ENCODE data around the gene EVA1A. TPM values are rescaled to one million over a fixed set of nuclear protein-coding genes. Genes with fewer than 3 reads are reported as not detected.

Gene EVA1A
- total RNA-seq, 4 donors from 2014 or later = 0.17 to 1.2 (median 0.69) TPM; not detected in 1

DNA sequence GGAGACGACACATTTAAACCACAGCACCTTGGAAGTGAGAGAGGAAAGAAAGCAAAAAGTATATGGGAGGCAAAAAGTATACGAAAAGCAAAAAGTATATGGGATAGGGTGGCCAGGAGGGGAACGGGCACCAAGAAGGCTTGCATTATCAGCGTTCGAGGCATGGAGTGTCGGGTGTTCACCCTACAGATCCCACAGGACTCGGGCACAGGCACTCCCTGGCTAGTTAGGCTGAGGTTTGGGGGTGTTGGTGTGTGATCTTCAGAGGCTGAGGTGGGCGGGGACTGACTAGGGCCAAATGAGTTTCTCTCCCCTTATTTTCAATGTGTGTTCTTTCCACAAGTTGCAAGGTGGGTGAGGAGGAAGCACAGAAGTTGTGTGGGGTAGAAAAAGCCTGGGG lies 86.6 kb downstream of the EVA1A start:
- intact Hi-C loops (cut with DNase I) = no loop called here
- Histone ChIP-seq H3K9me3 (no peaks in the 10 kb centered on the region), H3K4me3 (no peak overlapping the region), H3K27ac (replicated peaks in 1 of 4) (no peak overlapping the region), H3K4me1 (no peaks in the 10 kb centered on the region), H3K36me3 (no peaks in the 10 kb centered on the region), H3K27me3 (peaks cover 0 to 9% (median 0%) of the 10 kb centered on the region in 4 donors)
- TF ChIP-seq POLR2AphosphoS5 (IDR thresholded peaks at IDR 0.05) (no peak), EP300 (IDR thresholded peaks at IDR 0.05) (no peak), POLR2A (IDR thresholded peaks at IDR 0.05; ENCODE audit: low read depth) (no peak), CTCF (IDR thresholded peaks at IDR 0.05) (no peak)
- WGBS = 91% methylated on average over 7 of the region's 8 CpGs
- DNase-seq (ENCODE audit: extremely low spot score) = peak; percentile 89

DNA sequence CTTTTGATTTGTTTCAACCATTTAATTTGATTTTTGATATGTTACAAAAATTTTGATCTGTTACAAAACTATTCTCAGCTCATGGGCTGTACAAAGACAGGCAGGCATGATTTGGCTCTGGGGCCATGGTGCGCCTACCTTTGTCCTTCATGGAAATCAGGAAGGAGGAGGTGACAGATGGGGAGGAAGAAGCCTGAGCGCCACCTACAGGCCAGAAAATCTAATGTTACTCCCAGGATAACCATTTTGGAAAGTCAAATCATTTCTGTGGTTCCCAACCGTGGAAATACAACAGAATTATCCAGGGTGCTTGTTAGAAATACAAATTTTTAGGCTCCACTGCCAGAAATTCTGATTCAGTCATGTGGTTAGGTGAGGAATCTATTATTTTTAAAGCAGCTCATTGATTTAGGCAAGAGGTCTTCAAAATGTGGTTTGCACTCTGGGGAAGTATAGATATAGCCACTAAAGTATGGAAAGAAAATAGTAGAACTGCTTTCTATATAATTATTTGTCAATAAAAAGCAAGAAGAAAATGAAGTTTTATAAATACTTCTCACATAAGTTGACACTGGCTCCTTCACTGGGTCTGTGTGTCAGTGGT lies 93.9 kb downstream of the EVA1A start:
- intact Hi-C loops (cut with DNase I) = loop anchor here (10.0 kb wide), 1 partner anchor 138 kb away; no protein-coding TSS in a partner anchor
- no peaks in the 10 kb centered on the region for H3K9me3 ChIP-seq
- H3K36me3 ChIP-seq = no peaks in the 10 kb centered on the region
- no peak overlapping the region for H3K27ac ChIP-seq (replicated peaks in 1 of 4)
- no peak for DNase-seq (ENCODE audit: extremely low spot score)
- 68% methylated on average over 3 of the region's 3 CpGs for WGBS
- H3K27me3 ChIP-seq = peaks cover 0 to 11% (median 0%) of the 10 kb centered on the region in 4 donors
- TF ChIP-seq POLR2A (IDR thresholded peaks at IDR 0.05; ENCODE audit: low read depth) = no peak
- peak in 1 of 3 experiments; percentile 8 for TF ChIP-seq CTCF (IDR thresholded peaks at IDR 0.05)
- TF ChIP-seq EP300 (IDR thresholded peaks at IDR 0.05) = no peak
- no peaks in the 10 kb centered on the region for H3K4me1 ChIP-seq
- no peak overlapping the region for H3K4me3 ChIP-seq

DNA sequence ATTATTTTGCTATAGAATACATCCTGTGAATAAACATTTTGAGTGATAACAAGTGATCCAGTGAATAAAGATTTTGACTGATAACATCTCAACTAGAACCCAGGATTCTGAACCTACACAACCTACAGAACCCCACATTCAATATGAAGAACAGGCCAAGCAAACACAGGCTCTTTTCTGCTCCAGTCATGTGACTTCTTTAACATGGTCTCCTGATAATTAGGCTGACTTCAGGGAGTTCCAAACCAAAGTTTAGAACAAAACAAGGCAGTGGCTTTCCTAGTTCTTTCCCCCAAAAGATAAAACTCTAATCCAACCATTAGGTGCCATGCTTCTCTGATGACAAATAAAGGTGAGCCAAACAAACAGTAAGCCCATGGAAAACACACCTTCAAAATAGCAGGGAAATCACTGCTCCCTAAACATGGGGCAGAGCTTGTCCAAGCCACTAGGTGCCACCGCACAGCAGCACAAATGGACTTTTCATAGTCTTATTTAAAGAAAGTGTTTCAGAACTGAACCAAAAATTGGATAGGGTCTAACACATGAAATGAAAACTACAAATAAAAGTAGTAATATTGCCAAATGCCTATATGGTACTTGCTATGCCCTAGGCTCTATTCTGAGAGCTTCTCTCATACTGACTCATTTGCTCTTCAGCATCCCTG lies 95.3 kb downstream of the EVA1A start:
- peaks cover 0 to 7% (median 0%) of the 10 kb centered on the region in 4 donors for H3K27me3 ChIP-seq
- no peak overlapping the region for H3K27ac ChIP-seq (replicated peaks in 1 of 4)
- DNase-seq (ENCODE audit: extremely low spot score) = no peak
- intact Hi-C loops (cut with DNase I) = loop anchor here (10.0 kb wide), 1 partner anchor 139 kb away; no protein-coding TSS in a partner anchor
- H3K4me1 ChIP-seq = no peaks in the 10 kb centered on the region
- no peaks in the 10 kb centered on the region for H3K36me3 ChIP-seq
- no peak overlapping the region for H3K4me3 ChIP-seq
- TF ChIP-seq CTCF (IDR thresholded peaks at IDR 0.05) = no peak
- no peak for TF ChIP-seq POLR2A (IDR thresholded peaks at IDR 0.05; ENCODE audit: low read depth)
- no peak for TF ChIP-seq POLR2AphosphoS5 (IDR thresholded peaks at IDR 0.05)
- TF ChIP-seq EP300 (IDR thresholded peaks at IDR 0.05) = no peak
- H3K9me3 ChIP-seq = no peaks in the 10 kb centered on the region
- 89% methylated on average over 1 of the region's 1 CpG for WGBS

DNA sequence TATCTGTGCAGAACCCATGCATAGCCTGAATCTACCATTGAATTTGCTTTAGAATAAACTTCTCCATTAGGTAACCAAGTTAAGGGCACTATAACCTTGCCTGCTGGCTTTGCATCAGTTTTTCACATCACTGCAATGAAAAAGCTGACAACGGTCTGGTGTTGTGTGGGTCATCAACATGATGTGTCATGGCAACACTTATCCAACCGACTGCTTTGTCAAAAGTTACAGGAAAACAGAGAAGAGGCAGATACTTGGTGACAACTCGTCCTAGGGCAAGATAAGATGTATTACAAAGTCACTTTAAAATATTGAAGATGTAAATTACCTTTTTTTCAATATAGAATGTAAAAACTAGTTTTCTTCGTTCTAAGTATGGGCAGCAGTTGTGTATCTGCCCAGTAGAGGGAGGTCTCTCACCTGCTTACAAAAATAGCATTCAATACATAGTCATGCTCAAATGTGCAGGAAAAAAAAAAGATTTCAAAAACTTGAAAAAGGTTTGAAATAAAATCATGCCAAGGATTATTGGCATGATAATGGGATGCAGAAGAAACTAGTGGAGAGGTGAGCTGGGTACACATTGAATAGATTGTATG lies 96.3 kb downstream of the EVA1A start:
- WGBS = 31% methylated on average over 4 of the region's 4 CpGs
- Histone ChIP-seq H3K9me3 (no peaks in the 10 kb centered on the region), H3K27ac (replicated peaks in 1 of 4) (no peak overlapping the region), H3K4me1 (no peaks in the 10 kb centered on the region), H3K36me3 (no peaks in the 10 kb centered on the region), H3K27me3 (peaks cover 0 to 7% (median 0%) of the 10 kb centered on the region in 4 donors), H3K4me3 (no peak overlapping the region)
- no peak for DNase-seq (ENCODE audit: extremely low spot score)
- intact Hi-C loops (cut with DNase I) = loop anchor here (10.0 kb wide), 1 partner anchor 140 kb away; no protein-coding TSS in a partner anchor
- no peak for TF ChIP-seq POLR2AphosphoS5 (IDR thresholded peaks at IDR 0.05)
- TF ChIP-seq POLR2A (IDR thresholded peaks at IDR 0.05; ENCODE audit: low read depth) = no peak
- peak; percentile 20 to 37 (median 31) for TF ChIP-seq CTCF (IDR thresholded peaks at IDR 0.05)
- TF ChIP-seq EP300 (IDR thresholded peaks at IDR 0.05) = no peak
